Activated CD4-positive, alpha-beta memory T cell treated with anti-CD3 and anti-CD28 coated beads for 36 hours (primary cell): ENCODE results near the gene TMEM253. TPM values are rescaled to one million over a fixed set of nuclear protein-coding genes. Genes with fewer than 3 reads are reported as not detected.

Experiments
- CTCF ChIA-PET: fragments of 350-600 bp; sonication (Branson Sonifier 250); formaldehyde crosslinking; loops from one replicate; lab custom pipeline; 2021; ENCODE audit warnings: antibody characterized with exemption, inconsistent platforms; lab: Charles Lee
- POLR2A ChIA-PET: fragments of 350-600 bp; sonication (Branson Sonifier 250); formaldehyde crosslinking; loops from one replicate; lab custom pipeline; 2021; ENCODE audit warnings: antibody characterized with exemption; lab: Charles Lee
- DNase-seq: peaks from one replicate; pipeline ENCODE4 v3.0.0-alpha.2; 2020
- H3K27ac Mint-ChIP-seq: one replicate; pipeline ENCODE4 v1.8.0; 2021; ENCODE audit warnings: mixed read lengths
- H3K27me3 Mint-ChIP-seq: one replicate; pipeline ENCODE4 v1.8.0; 2021; ENCODE audit warnings: mixed read lengths
- H3K36me3 Mint-ChIP-seq: one replicate; pipeline ENCODE4 v1.8.0; 2021; ENCODE audit warnings: mixed read lengths
- H3K4me1 Mint-ChIP-seq: one replicate; pipeline ENCODE4 v1.8.0; 2021; ENCODE audit warnings: low read depth, mixed read lengths
- H3K4me3 Mint-ChIP-seq: one replicate; pipeline ENCODE4 v1.8.0; 2021; ENCODE audit warnings: mild to moderate bottlenecking, mixed read lengths
- H3K9me3 Mint-ChIP-seq: one replicate; pipeline ENCODE4 v1.8.0; 2021; ENCODE audit warnings: mixed read lengths
- intact Hi-C: fragments of 100-400 bp; cut with micrococcal nuclease; formaldehyde crosslinking; loops from one replicate; pipeline ENCODE4 v1.15.1; 2023
- total RNA-seq, 2 experiments: library from RNA; stranded (reverse); gene quantifications; one replicate each; pipeline ENCODE4 v1.2.3, GENCODE V29; 2021

The TMEM253 gene
- total RNA-seq, 2 experiments from 2014 or later: not detected

- Mint-ChIP-seq H3K27me3 (no peaks in the 10 kb centered on the region), H3K4me1 (peaks cover 43% of the 10 kb centered on the region), H3K27ac (no peak overlapping the region), H3K9me3 (no peaks in the 10 kb centered on the region), H3K4me3 (no peak overlapping the region), H3K36me3 (peaks cover 1% of the 10 kb centered on the region)
- ChIA-PET POLR2A (no interaction called here), CTCF (interaction anchor here (1.0 to 12.5 kb wide), 7 partner anchors 14 to 91 kb away, joined by 3 to 334 read pairs (median 51); partner anchors contain the start of gene ARHGEF40)
- intact Hi-C loops: loop anchor here (10.0 kb wide), 1 partner anchor 653 kb away; the partner anchor contains the start of genes APEX1 and OSGEP
- no peak for DNase-seq
Measured at GRCh38 chr14:21107283-21107800, 6.5 kb downstream of the TMEM253 start.

- Mint-ChIP-seq H3K4me1 (peaks cover 33% of the 10 kb centered on the region), H3K27me3 (no peaks in the 10 kb centered on the region), H3K9me3 (no peaks in the 10 kb centered on the region), H3K27ac (no peak overlapping the region), H3K36me3 (peaks cover 1% of the 10 kb centered on the region), H3K4me3 (no peak overlapping the region)
- DNase-seq: no peak
- ChIA-PET CTCF (interaction anchor here (0.6 to 12.5 kb wide), 7 partner anchors 13 to 139 kb away, joined by 3 to 334 read pairs (median 4); no protein-coding TSS in a partner anchor), POLR2A (no interaction called here)
- intact Hi-C loops: loop anchor here (10.0 kb wide), 1 partner anchor 654 kb away; the partner anchor contains the start of genes APEX1 and OSGEP
Measured at GRCh38 chr14:21108791-21109190, 7.9 kb downstream of the TMEM253 start.

DNA sequence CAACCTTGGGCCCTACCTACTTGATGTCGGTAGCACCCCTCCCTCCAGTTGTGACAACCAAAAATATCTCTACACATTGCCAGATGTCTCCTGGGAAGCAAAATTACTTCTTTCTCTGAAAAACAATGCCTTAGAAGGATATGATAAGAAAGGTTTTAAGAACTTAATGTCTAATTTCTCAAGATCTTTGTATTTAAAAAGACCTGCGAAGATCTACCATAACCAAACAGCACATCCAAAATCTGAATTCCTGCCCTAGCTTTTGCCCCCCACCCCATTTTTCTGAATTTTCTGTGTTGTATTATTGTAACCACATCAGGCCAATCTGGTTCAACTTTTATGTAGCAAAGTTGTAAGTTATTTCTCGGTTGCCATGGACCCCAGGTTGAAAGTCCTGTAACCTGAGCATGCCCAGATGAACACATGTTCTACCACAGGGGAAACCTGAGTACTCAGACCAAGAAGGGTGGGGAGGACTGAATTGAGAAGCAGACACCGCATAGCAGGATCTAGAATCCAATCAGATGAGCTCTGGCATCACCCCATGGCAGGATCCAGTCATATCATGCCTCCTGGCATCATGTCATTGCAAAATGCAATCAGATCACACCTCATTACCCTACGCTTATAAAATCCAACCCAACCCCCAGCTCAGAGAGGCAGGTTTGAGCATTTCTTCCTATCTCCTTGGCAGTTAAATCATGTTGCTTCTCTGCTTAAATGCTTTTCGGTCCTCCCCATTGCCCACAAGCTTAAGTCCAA is 8.7 kb downstream of the TMEM253 start:
- H3K36me3 Mint-ChIP-seq: peaks cover 1% of the 10 kb centered on the region
- H3K27me3 Mint-ChIP-seq: no peaks in the 10 kb centered on the region
- CTCF ChIA-PET: interaction anchor here (0.7 to 12.5 kb wide), 7 partner anchors 14 to 817 kb away, joined by 3 to 334 read pairs (median 9); no protein-coding TSS in a partner anchor
- intact Hi-C loops: loop anchor here (10.0 kb wide), 1 partner anchor 655 kb away; the partner anchor contains the start of genes APEX1 and OSGEP
- peaks cover 32% of the 10 kb centered on the region for H3K4me1 Mint-ChIP-seq
- H3K4me3 Mint-ChIP-seq: no peak overlapping the region
- peak overlapping the region; percentile 81 for H3K27ac Mint-ChIP-seq
- peak; percentile 82 for DNase-seq
- POLR2A ChIA-PET: no interaction called here
- H3K9me3 Mint-ChIP-seq: no peaks in the 10 kb centered on the region

- intact Hi-C loops: no loop called here
- no peak for DNase-seq
- Mint-ChIP-seq H3K36me3 (peaks cover 1% of the 10 kb centered on the region), H3K27ac (no peak overlapping the region), H3K4me1 (peaks cover 19% of the 10 kb centered on the region), H3K27me3 (no peaks in the 10 kb centered on the region), H3K9me3 (no peaks in the 10 kb centered on the region), H3K4me3 (no peak overlapping the region)
- POLR2A ChIA-PET: no interaction called here
- CTCF ChIA-PET: interaction anchor here (1.0 to 2.2 kb wide), 4 partner anchors 9 to 98 kb away, joined by 3 to 8 read pairs (median 4); no protein-coding TSS in a partner anchor
Measured at GRCh38 chr14:21112255-21112654, 11.4 kb downstream of the TMEM253 start.

- no peak overlapping the region for H3K4me3 Mint-ChIP-seq
- peaks cover 19% of the 10 kb centered on the region for H3K4me1 Mint-ChIP-seq
- CTCF ChIA-PET: interaction anchor here (0.9 to 1.3 kb wide), 3 partner anchors 10 to 99 kb away, joined by 3 to 8 read pairs (median 4); no protein-coding TSS in a partner anchor
- H3K36me3 Mint-ChIP-seq: peaks cover 1% of the 10 kb centered on the region
- POLR2A ChIA-PET: no interaction called here
- H3K27ac Mint-ChIP-seq: no peak overlapping the region
- no peak for DNase-seq
- H3K9me3 Mint-ChIP-seq: no peaks in the 10 kb centered on the region
- H3K27me3 Mint-ChIP-seq: peaks cover 3% of the 10 kb centered on the region
- intact Hi-C loops: no loop called here
Measured at GRCh38 chr14:21113369-21113768, 12.5 kb downstream of the TMEM253 start.

DNA sequence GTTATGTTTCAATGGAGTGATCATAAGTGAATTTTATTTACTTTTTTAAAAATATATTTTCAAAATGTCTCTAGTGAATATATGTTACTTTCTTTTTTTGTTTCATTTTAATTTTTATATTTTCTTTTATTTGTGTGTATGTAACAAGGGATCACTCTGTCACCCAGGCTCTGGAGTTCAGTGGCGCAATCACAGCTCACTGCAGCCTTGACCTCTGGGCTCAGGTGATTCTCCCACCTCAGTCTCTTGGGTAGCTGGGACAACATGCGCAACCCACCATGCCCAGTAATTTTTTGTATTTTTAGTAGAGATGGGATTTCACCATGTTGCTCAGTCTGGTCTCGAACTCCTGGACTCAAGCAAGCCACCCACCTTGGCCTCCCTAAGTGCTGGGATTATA is 18.1 kb downstream of the TMEM253 start:
- ChIA-PET CTCF (interaction anchor here (1.0 kb wide), 1 partner anchor 104 kb away, joined by 3 read pairs; no protein-coding TSS in a partner anchor), POLR2A (no interaction called here)
- DNase-seq: no peak
- no peaks in the 10 kb centered on the region for H3K4me1 Mint-ChIP-seq
- no peaks in the 10 kb centered on the region for H3K9me3 Mint-ChIP-seq
- H3K36me3 Mint-ChIP-seq: no peaks in the 10 kb centered on the region
- no peak overlapping the region for H3K27ac Mint-ChIP-seq
- H3K27me3 Mint-ChIP-seq: peaks cover 9% of the 10 kb centered on the region
- intact Hi-C loops: no loop called here
- H3K4me3 Mint-ChIP-seq: no peak overlapping the region

DNA sequence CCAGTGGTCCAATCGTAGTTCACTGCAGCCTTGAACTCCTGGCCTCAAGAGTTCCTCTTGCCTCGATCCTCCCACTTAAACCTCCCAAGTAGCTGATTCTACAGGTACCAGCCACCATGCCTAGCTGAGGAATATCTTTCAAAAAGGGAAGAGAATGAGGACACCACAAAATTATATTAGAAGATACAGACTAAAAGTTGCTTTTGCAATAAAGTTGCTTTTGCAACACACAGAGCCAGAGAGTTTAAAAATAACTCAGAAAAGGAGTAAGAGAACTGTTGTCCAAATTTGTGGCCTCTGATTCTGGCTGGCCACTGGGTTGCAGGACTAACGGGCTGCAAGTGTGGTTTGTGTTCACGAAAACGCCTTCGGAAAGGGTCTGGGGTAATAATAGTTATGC is 19.8 kb downstream of the TMEM253 start:
- peaks cover 2% of the 10 kb centered on the region for H3K36me3 Mint-ChIP-seq
- intact Hi-C loops: no loop called here
- no peak overlapping the region for H3K4me3 Mint-ChIP-seq
- ChIA-PET POLR2A (no interaction called here), CTCF (interaction anchor here (1.2 kb wide), 1 partner anchor 15 kb away, joined by 3 read pairs; no protein-coding TSS in a partner anchor)
- no peaks in the 10 kb centered on the region for H3K4me1 Mint-ChIP-seq
- H3K27ac Mint-ChIP-seq: no peak overlapping the region
- no peak for DNase-seq
- H3K9me3 Mint-ChIP-seq: peaks cover 5% of the 10 kb centered on the region
- H3K27me3 Mint-ChIP-seq: peaks cover 12% of the 10 kb centered on the region

DNA sequence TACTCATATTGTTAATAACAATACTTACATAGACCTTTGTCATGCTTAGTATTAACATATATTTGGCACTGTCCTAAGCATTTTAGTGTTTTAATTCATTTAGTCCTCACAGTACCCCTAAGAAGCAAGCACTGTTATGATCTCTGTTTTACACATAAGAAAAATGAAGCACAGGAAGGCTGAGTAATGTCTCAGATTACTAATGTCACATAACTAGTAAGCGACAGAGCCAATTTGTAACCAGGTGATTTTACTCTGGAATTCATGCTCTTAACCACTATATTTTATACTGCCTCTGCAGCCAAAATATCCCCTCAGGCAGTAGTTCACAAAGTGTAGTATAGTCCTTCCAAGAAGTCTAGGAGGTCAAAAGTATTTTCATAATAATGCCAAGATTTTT is 20.3 kb downstream of the TMEM253 start:
- POLR2A ChIA-PET: no interaction called here
- Mint-ChIP-seq H3K4me3 (no peak overlapping the region), H3K4me1 (no peaks in the 10 kb centered on the region), H3K9me3 (peaks cover 5% of the 10 kb centered on the region), H3K36me3 (peaks cover 2% of the 10 kb centered on the region), H3K27me3 (peaks cover 13% of the 10 kb centered on the region), H3K27ac (no peak overlapping the region)
- intact Hi-C loops: no loop called here
- no peak for DNase-seq
- CTCF ChIA-PET: interaction anchor here (1.2 kb wide), 1 partner anchor 14 kb away, joined by 3 read pairs; no protein-coding TSS in a partner anchor

DNA sequence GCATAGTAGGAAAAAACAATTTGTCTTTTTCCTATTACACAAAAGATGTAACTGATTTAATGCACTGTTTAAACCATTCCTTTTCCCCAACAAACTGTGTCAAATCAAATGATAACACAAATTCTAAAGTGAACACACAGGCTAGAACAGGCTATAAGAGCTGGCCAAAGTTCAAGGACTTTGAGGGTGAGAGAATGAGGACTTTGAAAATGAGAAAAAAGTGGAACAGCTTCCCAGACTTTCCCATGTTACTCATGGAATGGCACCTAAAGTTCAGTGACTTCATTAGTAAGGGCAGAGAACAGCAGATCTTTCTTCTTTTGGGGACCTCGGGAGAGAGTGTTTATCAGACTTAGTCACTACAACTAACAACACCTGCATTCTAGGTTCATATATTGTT is 22.6 kb downstream of the TMEM253 start:
- peaks cover 12% of the 10 kb centered on the region for H3K27me3 Mint-ChIP-seq
- CTCF ChIA-PET: interaction anchor here (0.8 to 3.9 kb wide), 3 partner anchors 13 to 109 kb away, joined by 3 to 20 read pairs (median 13); no protein-coding TSS in a partner anchor
- H3K9me3 Mint-ChIP-seq: peaks cover 5% of the 10 kb centered on the region
- POLR2A ChIA-PET: no interaction called here
- H3K27ac Mint-ChIP-seq: no peak overlapping the region
- no peaks in the 10 kb centered on the region for H3K4me1 Mint-ChIP-seq
- no peak for DNase-seq
- no peak overlapping the region for H3K4me3 Mint-ChIP-seq
- H3K36me3 Mint-ChIP-seq: peaks cover 2% of the 10 kb centered on the region
- intact Hi-C loops: no loop called here

GRCh38 chr14:21133901-21134300 is 33.0 kb downstream of the TMEM253 start:
- no peak overlapping the region for H3K27ac Mint-ChIP-seq
- no peaks in the 10 kb centered on the region for H3K27me3 Mint-ChIP-seq
- no peaks in the 10 kb centered on the region for H3K36me3 Mint-ChIP-seq
- no peak for DNase-seq
- H3K4me3 Mint-ChIP-seq: no peak overlapping the region
- H3K4me1 Mint-ChIP-seq: no peaks in the 10 kb centered on the region
- ChIA-PET POLR2A (no interaction called here), CTCF (no interaction called here)
- H3K9me3 Mint-ChIP-seq: no peaks in the 10 kb centered on the region
- intact Hi-C loops: no loop called here

DNA sequence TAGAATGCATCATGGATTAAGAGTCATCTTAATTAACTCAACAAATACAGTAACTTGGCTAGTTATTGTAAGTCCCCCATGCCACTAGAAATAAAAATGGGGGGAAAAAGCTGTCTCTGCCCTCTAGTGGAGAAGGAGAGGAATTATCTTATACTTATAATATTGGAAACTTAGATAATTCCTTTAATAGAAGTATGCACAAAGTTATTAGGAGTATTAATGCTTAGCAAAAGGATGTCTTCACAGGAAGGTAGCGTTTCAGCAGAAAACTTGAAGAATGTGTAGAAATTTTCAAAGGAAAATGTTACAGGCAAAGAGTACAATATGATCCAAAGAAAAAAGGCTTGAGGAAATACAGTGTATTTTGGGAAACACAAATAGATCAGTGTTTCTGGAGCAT is 35.2 kb downstream of the TMEM253 start:
- Mint-ChIP-seq H3K27ac (no peak overlapping the region), H3K36me3 (no peaks in the 10 kb centered on the region), H3K9me3 (no peaks in the 10 kb centered on the region), H3K4me3 (no peak overlapping the region), H3K27me3 (no peaks in the 10 kb centered on the region), H3K4me1 (no peaks in the 10 kb centered on the region)
- POLR2A ChIA-PET: no interaction called here
- CTCF ChIA-PET: interaction anchor here (0.7 to 3.3 kb wide), 10 partner anchors 8 to 121 kb away, joined by 3 to 20 read pairs (median 4); no protein-coding TSS in a partner anchor
- intact Hi-C loops: loop anchor here (1.0 kb wide), 1 partner anchor 122 kb away; no protein-coding TSS in a partner anchor
- no peak for DNase-seq

DNA sequence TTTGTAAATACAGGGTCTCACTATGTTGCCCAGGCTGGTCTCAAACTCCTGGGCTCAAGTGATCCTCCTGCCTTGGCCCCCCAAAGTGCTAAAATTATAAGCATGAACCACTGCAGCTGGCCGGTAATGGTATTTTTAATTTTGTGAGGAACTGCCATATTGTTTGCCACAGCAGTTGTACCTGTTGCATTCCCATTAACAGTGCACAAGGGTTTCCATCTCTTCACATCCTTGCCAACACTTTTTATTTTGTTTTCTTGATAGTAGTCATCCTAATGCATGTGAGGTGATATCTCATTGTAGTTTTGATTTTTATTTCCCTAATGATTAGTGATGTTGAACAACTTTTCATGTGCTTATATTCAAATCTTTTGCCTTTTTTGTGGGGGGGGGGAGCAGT is 41.5 kb downstream of the TMEM253 start:
- Mint-ChIP-seq H3K9me3 (peaks cover 21% of the 10 kb centered on the region), H3K36me3 (no peaks in the 10 kb centered on the region), H3K27me3 (peaks cover 7% of the 10 kb centered on the region), H3K4me1 (no peaks in the 10 kb centered on the region), H3K4me3 (no peak overlapping the region), H3K27ac (no peak overlapping the region)
- CTCF ChIA-PET: interaction anchor here (0.7 kb wide), 1 partner anchor 37 kb away, joined by 3 read pairs; no protein-coding TSS in a partner anchor
- DNase-seq: no peak
- POLR2A ChIA-PET: no interaction called here
- intact Hi-C loops: no loop called here
